GM10266 (cell line): Measurements from ENCODE around the gene ARL6IP1.
"Not testable (repeated sequence)": the region's sequence is repeated elsewhere in the genome, so short reads cannot be mapped to it uniquely, and the experiment has no call there.

ENCODE experiments used
- DNase-seq: peaks from one replicate; pipeline ENCODE4 v3.0.0; 2012; ENCODE audit errors: extremely low spot score
- CTCF ChIP-seq: IDR thresholded peaks from 2 replicates; pipeline ENCODE4 v1.5.1; 2012; ENCODE audit warnings: mild to moderate bottlenecking, low read depth; ENCODE audit not compliant: control insufficient read depth, insufficient read depth; ENCODE audit errors: missing control alignments

Gene ARL6IP1

GRCh38 chr16:18759598-18760520, 41.5 kb downstream of the ARL6IP1 start:
- TF ChIP-seq CTCF = peak; percentile 48
- not testable (repeated sequence) for DNase-seq

DNA sequence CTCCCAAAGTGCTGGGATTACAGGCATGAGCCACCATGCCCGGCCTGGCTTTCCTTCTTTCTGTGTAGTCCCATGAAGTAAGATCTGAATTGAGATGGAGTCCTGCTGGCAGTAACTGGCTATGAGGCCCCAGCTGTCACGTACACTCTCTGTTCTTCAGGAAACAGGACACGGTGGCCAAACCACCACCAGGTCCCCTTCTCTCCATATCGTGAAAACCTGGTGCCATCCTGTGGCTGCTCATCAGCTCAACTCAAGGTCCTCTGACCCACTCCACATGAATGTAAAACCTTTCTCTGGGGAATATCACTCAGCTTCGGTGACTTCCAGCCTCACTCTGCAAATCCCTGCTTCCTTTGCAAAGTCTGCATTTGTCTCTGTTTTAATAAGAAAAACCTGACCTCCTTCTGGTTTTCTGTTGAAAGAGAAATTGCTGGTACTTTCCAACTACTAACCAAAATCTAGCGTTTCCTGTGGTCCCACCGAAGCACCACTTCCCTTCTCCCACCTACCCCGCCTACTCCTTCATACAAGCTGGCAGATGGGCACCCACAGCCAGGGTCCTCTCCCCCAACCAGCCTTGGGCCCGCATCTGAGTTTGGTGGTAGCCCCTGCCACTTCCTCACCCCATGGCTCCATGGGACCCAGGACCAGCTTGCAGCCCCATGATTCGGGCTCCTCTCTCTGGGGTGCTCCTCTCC, 43.2 kb downstream of the ARL6IP1 start:
- not testable (repeated sequence) for DNase-seq

DNA sequence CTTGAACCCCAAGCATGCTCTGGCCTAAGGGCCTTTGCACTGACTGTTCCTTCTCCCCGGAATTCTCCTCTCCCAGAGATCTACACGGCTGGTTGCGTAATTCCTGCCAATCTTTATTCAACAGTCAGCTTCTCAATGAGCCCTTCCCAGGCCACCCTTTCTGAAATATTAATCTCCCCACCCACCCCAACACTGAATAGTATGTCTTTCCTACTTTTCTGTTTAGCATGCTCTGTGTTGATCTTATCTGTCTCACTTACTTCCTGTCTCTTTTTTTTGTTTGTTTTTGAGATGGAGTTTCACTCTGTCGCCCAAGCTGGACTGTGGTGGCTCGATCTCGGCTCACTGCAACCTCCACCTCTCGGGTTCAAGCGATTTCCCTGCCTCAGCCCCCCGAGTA, 44.7 kb downstream of the ARL6IP1 start:
- DNase-seq = not testable (repeated sequence)

- DNase-seq = not testable (repeated sequence)
These were observed 58.5 kb downstream of the ARL6IP1 start for GRCh38 chr16:18742870-18743269.
